ENCODE data around the gene GRB2.
A peak's percentile ranks its signal among the peaks of the same experiment; 100 is the strongest.

The GRB2 gene

DNA sequence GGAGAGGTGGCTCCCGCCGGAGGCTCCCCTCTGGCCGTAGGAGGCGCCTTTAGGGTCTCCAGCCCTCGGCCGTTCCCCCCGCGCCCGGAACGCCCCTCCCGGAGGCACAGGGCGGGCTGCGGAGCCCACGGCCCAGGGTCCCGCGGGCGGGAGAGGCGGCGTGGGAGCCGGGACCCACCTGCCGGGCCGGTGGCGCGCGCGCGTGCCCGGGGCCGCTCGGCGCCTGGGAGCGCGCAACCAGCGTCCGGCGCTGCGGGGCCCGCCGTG, 134.6 kb downstream of the GRB2 start, which contains the start of gene MIF4GD:
TSS of gene MIF4GD (minus strand) at position 266 of the 267 bp plus-strand sequence. CDS start 1,036 bp downstream, outside the sequence.
- Histone ChIP-seq H3K4me3 (ENCODE audit: severe bottlenecking) (peak within 1 kb of the TSS; percentile 96), H3K9me3 (ENCODE audit: severe bottlenecking) (no peaks in the 10 kb centered on the region), H3K27me3 (ENCODE audit: insufficient read depth, poor library complexity, severe bottlenecking) (no peaks in the 10 kb centered on the region), H3K4me1 (ENCODE audit: insufficient read depth, poor library complexity, severe bottlenecking) (peaks cover 3% of the 10 kb centered on the region), H3K36me3 (ENCODE audit: low read depth) (peaks cover 15% of the 10 kb centered on the region), H3K27ac (ENCODE audit: poor library complexity, severe bottlenecking) (peak within 1 kb of the TSS; percentile 62)
- TF ChIP-seq CTCF (IDR thresholded peaks at IDR 0.05; ENCODE audit: poor library complexity, severe bottlenecking) = no peak
- no peak for DNase-seq (ENCODE audit: low spot score)
- ATAC-seq (ENCODE audit: low read depth) = no peak

- peaks cover 21% of the 10 kb centered on the region for H3K36me3 ChIP-seq (ENCODE audit: low read depth)
- no peaks in the 10 kb centered on the region for H3K9me3 ChIP-seq (ENCODE audit: severe bottlenecking)
- DNase-seq (ENCODE audit: low spot score) (peak; percentile 81), ATAC-seq (ENCODE audit: low read depth) (peak; percentile 62)
- peak overlapping the region; percentile 96 for H3K4me3 ChIP-seq (ENCODE audit: severe bottlenecking)
- peaks cover 3% of the 10 kb centered on the region for H3K4me1 ChIP-seq (ENCODE audit: insufficient read depth, poor library complexity, severe bottlenecking)
- no peaks in the 10 kb centered on the region for H3K27me3 ChIP-seq (ENCODE audit: insufficient read depth, poor library complexity, severe bottlenecking)
- no peak for TF ChIP-seq CTCF (IDR thresholded peaks at IDR 0.05; ENCODE audit: poor library complexity, severe bottlenecking)
- peak overlapping the region; percentile 62 for H3K27ac ChIP-seq (ENCODE audit: poor library complexity, severe bottlenecking)
Measured at GRCh38 chr17:75270218-75270965, 135.1 kb downstream of the GRB2 start.

DNA sequence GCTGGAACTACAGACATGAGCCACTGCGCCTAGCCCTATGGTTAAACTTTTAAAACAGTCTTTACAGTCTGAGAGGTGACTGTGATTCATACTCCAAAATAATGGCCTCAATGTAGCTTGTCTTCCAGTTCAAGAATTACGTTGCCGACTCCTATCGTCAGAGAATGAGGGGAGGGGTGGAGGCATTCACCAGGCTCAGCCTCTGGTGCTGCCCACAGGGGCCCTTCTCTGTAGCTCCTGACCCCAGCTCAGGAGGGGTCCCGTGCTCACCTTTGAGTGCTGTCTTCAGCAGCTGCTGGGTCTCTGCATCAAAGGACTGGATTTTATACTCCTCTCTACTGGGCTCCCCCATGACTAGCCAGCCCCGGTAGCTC, 135.6 kb downstream of the GRB2 start:
- Histone ChIP-seq H3K9me3 (ENCODE audit: severe bottlenecking) (no peaks in the 10 kb centered on the region), H3K4me3 (ENCODE audit: severe bottlenecking) (peak overlapping the region; percentile 96), H3K4me1 (ENCODE audit: insufficient read depth, poor library complexity, severe bottlenecking) (peaks cover 3% of the 10 kb centered on the region), H3K27me3 (ENCODE audit: insufficient read depth, poor library complexity, severe bottlenecking) (no peaks in the 10 kb centered on the region), H3K36me3 (ENCODE audit: low read depth) (peaks cover 25% of the 10 kb centered on the region), H3K27ac (ENCODE audit: poor library complexity, severe bottlenecking) (peak overlapping the region; percentile 62)
- DNase-seq (ENCODE audit: low spot score) (no peak), ATAC-seq (ENCODE audit: low read depth) (no peak; the same call in 2 of the 3 replicates)
- no peak for TF ChIP-seq CTCF (IDR thresholded peaks at IDR 0.05; ENCODE audit: poor library complexity, severe bottlenecking)
